ENCODE data around the gene HLA-DPB1. TPM values are rescaled to one million over a fixed set of nuclear protein-coding genes. Genes with fewer than 3 reads are reported as not detected.
A peak's percentile ranks its signal among the peaks of the same experiment; 100 is the strongest.

HLA-DPB1 gene
- total RNA-seq, 1 donor from 2014 or later: 72.7 TPM

DNA sequence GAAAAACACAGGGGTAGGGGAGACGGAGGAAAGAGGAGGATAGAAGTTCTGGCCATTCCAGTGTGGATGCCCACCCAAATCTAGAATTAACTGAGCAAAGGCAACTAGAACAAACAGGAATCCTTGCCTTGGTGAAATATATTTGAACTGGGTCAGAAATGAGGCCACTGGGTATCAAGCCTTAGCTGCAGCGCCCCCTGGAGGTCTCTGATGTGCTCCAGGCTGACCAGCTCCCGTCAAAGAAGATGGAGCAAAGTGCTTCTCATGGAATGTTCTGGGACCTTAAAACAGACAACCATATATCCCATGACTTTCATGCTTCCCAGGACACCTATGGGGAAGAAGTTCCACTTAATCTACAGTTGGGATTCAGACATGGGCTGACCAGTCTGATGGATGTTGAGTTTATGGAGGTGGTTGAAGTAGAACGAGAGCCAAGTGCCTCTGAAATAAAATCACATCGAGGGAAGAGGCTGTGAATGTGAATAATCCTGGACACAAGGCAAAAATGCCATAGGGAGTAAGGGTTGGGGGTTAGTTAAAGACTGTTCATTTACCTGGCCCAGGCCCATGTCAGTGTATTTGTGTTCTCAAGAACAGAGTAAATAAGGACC lies 50.4 kb downstream of the HLA-DPB1 start:
- TF ChIP-seq, protein P1, sequence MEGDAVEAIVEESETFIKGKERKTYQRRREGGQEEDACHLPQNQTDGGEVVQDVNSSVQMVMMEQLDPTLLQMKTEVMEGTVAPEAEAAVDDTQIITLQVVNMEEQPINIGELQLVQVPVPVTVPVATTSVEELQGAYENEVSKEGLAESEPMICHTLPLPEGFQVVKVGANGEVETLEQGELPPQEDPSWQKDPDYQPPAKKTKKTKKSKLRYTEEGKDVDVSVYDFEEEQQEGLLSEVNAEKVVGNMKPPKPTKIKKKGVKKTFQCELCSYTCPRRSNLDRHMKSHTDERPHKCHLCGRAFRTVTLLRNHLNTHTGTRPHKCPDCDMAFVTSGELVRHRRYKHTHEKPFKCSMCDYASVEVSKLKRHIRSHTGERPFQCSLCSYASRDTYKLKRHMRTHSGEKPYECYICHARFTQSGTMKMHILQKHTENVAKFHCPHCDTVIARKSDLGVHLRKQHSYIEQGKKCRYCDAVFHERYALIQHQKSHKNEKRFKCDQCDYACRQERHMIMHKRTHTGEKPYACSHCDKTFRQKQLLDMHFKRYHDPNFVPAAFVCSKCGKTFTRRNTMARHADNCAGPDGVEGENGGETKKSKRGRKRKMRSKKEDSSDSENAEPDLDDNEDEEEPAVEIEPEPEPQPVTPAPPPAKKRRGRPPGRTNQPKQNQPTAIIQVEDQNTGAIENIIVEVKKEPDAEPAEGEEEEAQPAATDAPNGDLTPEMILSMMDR (IDR thresholded peaks at IDR 0.05): peak in 2 of 3 experiments; percentile 40 to 58
- Histone ChIP-seq H3K9me3 (no peaks in the 10 kb centered on the region), H3K4me3 (no peak overlapping the region), H3K27me3 (no peaks in the 10 kb centered on the region), H3K4me1 (no peaks in the 10 kb centered on the region), H3K27ac (no peak overlapping the region), H3K36me3 (no peaks in the 10 kb centered on the region)
- intact Hi-C loops (cut with DNase I): loop anchor here (5.0 kb wide), 1 partner anchor 114 kb away; no protein-coding TSS in a partner anchor
- peak in 1 of 2 donors; percentile 73 for DNase-seq (ENCODE audit: low spot score in 2 of 2)

DNA sequence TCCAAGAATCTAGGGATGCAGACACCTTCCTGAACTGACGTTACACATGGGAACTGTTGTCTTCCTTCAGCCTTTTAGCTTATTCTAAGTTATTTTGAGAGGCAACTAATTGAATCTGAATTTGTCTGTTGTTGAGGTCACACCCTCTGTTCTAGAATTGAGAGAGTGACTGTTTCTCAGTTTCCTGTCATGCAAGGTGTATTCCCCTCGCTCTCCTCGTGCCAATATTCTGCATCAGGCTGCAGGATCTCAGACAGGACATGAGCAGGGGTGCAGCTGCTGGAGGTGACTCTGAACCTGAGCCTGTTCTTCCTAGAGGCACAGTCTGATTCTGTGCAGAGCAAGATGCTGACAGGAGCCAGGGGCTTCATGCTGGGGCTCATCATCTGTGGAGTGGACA lies 52.5 kb downstream of the HLA-DPB1 start:
- TF ChIP-seq, protein P1 (IDR thresholded peaks at IDR 0.05): no peak
- H3K36me3 ChIP-seq: no peaks in the 10 kb centered on the region
- intact Hi-C loops (cut with DNase I): loop anchor here (5.0 kb wide), 1 partner anchor 116 kb away; no protein-coding TSS in a partner anchor
- H3K4me1 ChIP-seq: no peaks in the 10 kb centered on the region
- H3K27ac ChIP-seq: no peak overlapping the region
- no peaks in the 10 kb centered on the region for H3K9me3 ChIP-seq
- no peaks in the 10 kb centered on the region for H3K27me3 ChIP-seq
- no peak for DNase-seq (ENCODE audit: low spot score in 2 of 2)
- H3K4me3 ChIP-seq: no peak overlapping the region

DNA sequence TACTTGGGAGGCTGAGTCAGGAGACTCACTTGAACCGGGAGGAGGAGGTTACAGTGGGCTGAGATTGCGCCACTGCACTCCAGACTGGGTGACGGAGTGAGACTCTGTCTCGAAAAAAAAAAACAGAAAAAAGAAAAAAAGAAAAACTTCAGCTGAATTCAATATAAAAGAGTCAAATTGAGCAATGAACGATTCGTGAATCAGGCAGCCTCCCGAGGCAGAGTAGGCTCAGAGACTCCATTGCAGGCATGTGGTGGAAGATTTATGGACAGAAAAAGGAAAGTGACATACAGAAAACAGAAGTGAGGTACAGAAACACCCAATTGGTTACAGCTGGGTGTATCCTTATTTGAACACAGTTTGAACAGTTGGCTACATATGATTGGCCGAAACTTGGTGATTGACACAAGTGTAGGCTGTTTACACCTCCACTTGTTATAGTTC lies 56.3 kb downstream of the HLA-DPB1 start:
- DNase-seq (ENCODE audit: low spot score in 2 of 2): no peak
- Histone ChIP-seq H3K27ac (no peak overlapping the region), H3K9me3 (no peaks in the 10 kb centered on the region), H3K36me3 (no peaks in the 10 kb centered on the region), H3K4me3 (no peak overlapping the region), H3K27me3 (no peaks in the 10 kb centered on the region), H3K4me1 (no peaks in the 10 kb centered on the region)
- intact Hi-C loops (cut with DNase I): no loop called here
- TF ChIP-seq, protein P1 (IDR thresholded peaks at IDR 0.05): no peak

DNA sequence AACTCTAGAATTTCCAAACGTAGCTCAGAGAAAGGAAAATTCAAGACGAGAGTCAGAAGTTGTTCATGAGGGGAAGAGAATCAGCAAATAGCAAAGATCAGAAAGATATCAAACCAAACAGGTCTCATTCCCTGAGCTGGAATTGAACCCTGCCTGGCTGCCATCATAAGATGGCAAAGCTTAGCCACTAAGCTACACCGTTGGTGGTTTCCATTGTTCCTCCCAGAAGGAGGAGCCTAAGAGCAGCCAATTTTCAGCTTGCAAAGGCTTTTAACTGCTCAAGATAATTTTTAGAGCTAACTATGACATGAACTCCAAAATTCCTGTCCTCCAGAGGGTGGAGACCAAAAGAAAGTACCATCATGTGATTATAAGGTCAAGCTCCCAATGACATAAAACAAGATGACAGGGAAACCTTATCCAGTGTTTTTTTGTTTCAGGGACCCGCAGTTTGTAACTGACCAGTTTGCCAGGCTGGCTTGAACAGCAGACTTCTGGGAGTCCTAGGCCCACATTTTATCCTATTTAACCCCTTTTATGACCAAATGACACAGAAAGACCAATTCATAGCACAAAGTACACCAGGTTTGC lies 60.6 kb downstream of the HLA-DPB1 start:
- TF ChIP-seq, protein P1 (IDR thresholded peaks at IDR 0.05): no peak
- no peak for DNase-seq (ENCODE audit: low spot score in 2 of 2)
- Histone ChIP-seq H3K4me1 (no peaks in the 10 kb centered on the region), H3K9me3 (no peaks in the 10 kb centered on the region), H3K36me3 (no peaks in the 10 kb centered on the region), H3K27ac (no peak overlapping the region), H3K4me3 (no peak overlapping the region), H3K27me3 (no peaks in the 10 kb centered on the region)
- intact Hi-C loops (cut with DNase I): no loop called here

Other genes starting within 250 kb of the HLA-DPB1 start
- 26.7 TPM for gene TAP2, start 237.3 kb upstream of the HLA-DPB1 start, total RNA-seq
- gene PSMB8, start 231.9 kb upstream of the HLA-DPB1 start, total RNA-seq: 18.4 TPM
- 51.2 TPM for gene TAP1, start 222.3 kb upstream of the HLA-DPB1 start, total RNA-seq
- 42.8 TPM for gene PSMB9, start 221.8 kb upstream of the HLA-DPB1 start, total RNA-seq
- 26.8 TPM for gene HLA-DMB, start 135.0 kb upstream of the HLA-DPB1 start, total RNA-seq
- 28.0 TPM for gene HLA-DMA, start 122.9 kb upstream of the HLA-DPB1 start, total RNA-seq
- 140 TPM for gene BRD2, start 107.4 kb upstream of the HLA-DPB1 start, total RNA-seq
- 358 TPM for gene HLA-DOA, start 66.4 kb upstream of the HLA-DPB1 start, total RNA-seq
- gene HLA-DPA1, start 2.3 kb upstream of the HLA-DPB1 start, total RNA-seq: 285 TPM
- 0.11 TPM for gene COL11A2, start 116.5 kb downstream of the HLA-DPB1 start, total RNA-seq
- gene RXRB, start 124.7 kb downstream of the HLA-DPB1 start, total RNA-seq: 21.6 TPM
- 59.7 TPM for gene SLC39A7, start 124.9 kb downstream of the HLA-DPB1 start, total RNA-seq
- not detected for gene HSD17B8, start 128.7 kb downstream of the HLA-DPB1 start, total RNA-seq
- 28.5 TPM for gene RING1, start 132.5 kb downstream of the HLA-DPB1 start, total RNA-seq
- 50.1 TPM for gene VPS52, start 195.9 kb downstream of the HLA-DPB1 start, total RNA-seq
- gene RPS18, start 196.1 kb downstream of the HLA-DPB1 start, total RNA-seq: 1,863 TPM
- gene B3GALT4, start 201.1 kb downstream of the HLA-DPB1 start, total RNA-seq: 15.9 TPM
- gene WDR46, start 213.2 kb downstream of the HLA-DPB1 start, total RNA-seq: 70.6 TPM
- gene PFDN6, start 213.6 kb downstream of the HLA-DPB1 start, total RNA-seq: 11.3 TPM
- gene RGL2, start 223.0 kb downstream of the HLA-DPB1 start, total RNA-seq: 63.9 TPM
- 185 TPM for gene TAPBP, start 238.1 kb downstream of the HLA-DPB1 start, total RNA-seq
- gene ZBTB22, start 241.8 kb downstream of the HLA-DPB1 start, total RNA-seq: 35.5 TPM
- gene DAXX, start 247.0 kb downstream of the HLA-DPB1 start, total RNA-seq: 44.8 TPM

Data from ascending aorta (tissue), 2 donors.